Mesenchymal stem cell (in vitro differentiated cells and primary cell): ENCODE data around the gene MYADM.

ENCODE experiments used
- DNase-seq: peaks from one replicate; pipeline ENCODE4 v3.0.0-alpha.2; 2013
- H2AFZ ChIP-seq: one replicate; pipeline ENCODE4 v1.6.1; 2013; ENCODE audit warnings: low read depth, mild to moderate bottlenecking, control low read depth, inconsistent platforms, low read length, moderate library complexity
- H2AK5ac ChIP-seq: 2 replicates; pipeline ENCODE4 v1.6.1; 2013; ENCODE audit warnings: low read length, moderate library complexity, mild to moderate bottlenecking, inconsistent platforms; ENCODE audit not compliant: severe bottlenecking
- H2BK120ac ChIP-seq: one replicate; pipeline ENCODE4 v1.6.1; 2013; ENCODE audit warnings: low read depth, mild to moderate bottlenecking, inconsistent platforms, low read length, moderate library complexity
- H2BK12ac ChIP-seq, 2 experiments: one replicate each; pipeline ENCODE4 v1.6.1; 2013; ENCODE audit warnings: inconsistent platforms in 2 of 2, low read length in 2 of 2, mild to moderate bottlenecking in 2 of 2, moderate library complexity in 2 of 2, control low read depth in 1 of 2
- H2BK15ac ChIP-seq: one replicate; pipeline ENCODE4 v1.6.1; 2013; ENCODE audit warnings: mild to moderate bottlenecking, low read depth, inconsistent platforms; ENCODE audit not compliant: poor library complexity, severe bottlenecking
- H2BK5ac ChIP-seq: 2 replicates; pipeline ENCODE4 v1.6.1; 2013; ENCODE audit warnings: low read depth, mild to moderate bottlenecking, low read length, control low read depth, inconsistent platforms; ENCODE audit not compliant: poor library complexity, severe bottlenecking
- H3K14ac ChIP-seq, 2 experiments: one replicate each; pipeline ENCODE4 v1.6.1; 2013; ENCODE audit warnings: inconsistent platforms in 2 of 2, low read length in 2 of 2, control low read depth in 1 of 2, mild to moderate bottlenecking in 1 of 2, moderate library complexity in 1 of 2
- H3K18ac ChIP-seq, 2 experiments: one replicate each; pipeline ENCODE4 v1.6.1; 2013; ENCODE audit warnings: inconsistent platforms in 2 of 2, low read length in 2 of 2, control low read depth in 1 of 2, low read depth in 1 of 2, mild to moderate bottlenecking in 1 of 2
- H3K23ac ChIP-seq, 2 experiments: one replicate each; pipeline ENCODE4 v1.6.1; 2013; ENCODE audit warnings: inconsistent platforms in 2 of 2, low read length in 2 of 2, mild to moderate bottlenecking in 2 of 2, moderate library complexity in 2 of 2, control low read depth in 1 of 2
- H3K27ac ChIP-seq: 2 replicates; pipeline ENCODE4 v1.5.1; 2013; ENCODE audit warnings: mild to moderate bottlenecking, moderate library complexity, low read length, control low read depth, inconsistent platforms; ENCODE audit not compliant: poor library complexity, severe bottlenecking
- H3K27me3 ChIP-seq, 2 experiments: 2 replicates each; pipeline versions ENCODE4 v1.6.1 to v1.7.0; 2013; ENCODE audit warnings: low read length in 2 of 2, mild to moderate bottlenecking in 2 of 2, moderate library complexity in 2 of 2, control low read depth in 1 of 2, inconsistent platforms in 1 of 2; ENCODE audit not compliant: control insufficient read depth in 1 of 2, insufficient read depth in 1 of 2
- H3K36me3 ChIP-seq, 2 experiments: 2 replicates each; pipeline versions ENCODE4 v1.6.1 to v1.7.0; 2013; ENCODE audit warnings: low read length in 2 of 2, control low read depth in 1 of 2, inconsistent platforms in 1 of 2, low read depth in 1 of 2, mild to moderate bottlenecking in 1 of 2; ENCODE audit not compliant: insufficient read depth in 2 of 2, control insufficient read depth in 1 of 2
- H3K4ac ChIP-seq, 2 experiments: one replicate each; pipeline ENCODE4 v1.6.1; 2013; ENCODE audit warnings: inconsistent platforms in 2 of 2, low read length in 2 of 2, mild to moderate bottlenecking in 2 of 2, moderate library complexity in 2 of 2, control low read depth in 1 of 2, low read depth in 1 of 2
- H3K4me1 ChIP-seq: 2 replicates; pipeline ENCODE4 v1.6.1; 2013; ENCODE audit warnings: low read depth, low read length, control low read depth; ENCODE audit not compliant: control insufficient read depth, insufficient read depth
- H3K4me2 ChIP-seq: 2 replicates; pipeline ENCODE4 v1.6.1; 2013; ENCODE audit warnings: low read length, mild to moderate bottlenecking, inconsistent platforms; ENCODE audit not compliant: poor library complexity, severe bottlenecking
- H3K4me3 ChIP-seq, 2 experiments: 2 replicates each; pipeline versions ENCODE4 v1.5.1 to v1.7.0; 2013; ENCODE audit warnings: low read length in 2 of 2, mild to moderate bottlenecking in 2 of 2, control low read depth in 1 of 2, low read depth in 1 of 2; ENCODE audit not compliant: insufficient read depth in 1 of 2
- H3K79me1 ChIP-seq: replicated peaks from 2 replicates; pipeline ENCODE4 v1.6.1; 2013; ENCODE audit warnings: mild to moderate bottlenecking, control low read depth, low read length, inconsistent platforms; ENCODE audit not compliant: poor library complexity, severe bottlenecking
- H3K9ac ChIP-seq: 2 replicates; pipeline ENCODE4 v1.7.0; 2013; ENCODE audit warnings: mild to moderate bottlenecking, low read length, moderate library complexity
- H3K9me3 ChIP-seq: 2 replicates; pipeline ENCODE4 v1.7.0; 2013; ENCODE audit warnings: mild to moderate bottlenecking, low read length; ENCODE audit not compliant: control insufficient read depth
- H4K8ac ChIP-seq: one replicate; pipeline ENCODE4 v1.6.1; 2013; ENCODE audit warnings: inconsistent platforms, mild to moderate bottlenecking, low read length, moderate library complexity
- H4K91ac ChIP-seq: one replicate; pipeline ENCODE4 v1.6.1; 2013; ENCODE audit warnings: mild to moderate bottlenecking, low read length, inconsistent platforms
- WGBS: methylation state at CpG from one replicate; pipeline ENCODE4 v1.1.7; 2013; ENCODE audit warnings: mixed read lengths; 5-methylcytosine and 5-hydroxymethylcytosine counted together

The MYADM gene

DNA sequence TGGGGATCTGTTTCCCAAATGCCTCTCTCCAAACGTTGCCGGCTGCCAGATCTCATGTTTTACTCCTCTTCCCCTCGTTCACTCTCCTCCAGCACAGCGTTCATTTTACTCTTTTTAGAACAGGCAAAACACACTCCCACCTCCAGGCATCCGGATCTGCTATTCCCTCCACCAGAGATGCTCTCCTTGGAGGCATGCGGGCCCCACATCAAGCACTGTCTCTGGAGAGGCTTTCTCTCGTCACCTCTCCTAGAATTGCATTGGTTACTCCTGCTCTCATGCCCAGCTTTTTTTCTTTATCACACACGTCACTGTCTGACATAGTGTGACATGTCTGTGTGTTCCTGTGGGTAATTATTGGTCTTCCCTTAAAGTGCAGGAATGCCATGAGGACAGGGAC is 20.1 kb upstream of the MYADM start:
- no peak overlapping the region for H2BK12ac ChIP-seq
- no peak overlapping the region for H3K18ac ChIP-seq
- H3K23ac ChIP-seq = no peak overlapping the region
- no peak overlapping the region for H2AFZ ChIP-seq
- no peaks in the 10 kb centered on the region for H3K9me3 ChIP-seq
- H2BK120ac ChIP-seq = no peak overlapping the region
- H3K4me2 ChIP-seq = no peak overlapping the region
- H3K4me3 ChIP-seq = no peak overlapping the region
- DNase-seq = no peak
- H2AK5ac ChIP-seq = no peak overlapping the region
- no peaks in the 10 kb centered on the region for H3K27me3 ChIP-seq
- no peak overlapping the region for H2BK15ac ChIP-seq
- H3K4ac ChIP-seq = no peak overlapping the region
- no peak overlapping the region for H2BK5ac ChIP-seq
- H3K27ac ChIP-seq = no peak overlapping the region
- 84% methylated on average over 7 of the region's 8 CpGs for WGBS
- H3K36me3 ChIP-seq = no peaks in the 10 kb centered on the region
- H3K4me1 ChIP-seq = no peaks in the 10 kb centered on the region
- no peak overlapping the region for H4K91ac ChIP-seq
- H3K9ac ChIP-seq = no peak overlapping the region
- H4K8ac ChIP-seq = no peak overlapping the region
- H3K79me1 ChIP-seq = no peaks in the 10 kb centered on the region
- H3K14ac ChIP-seq = no peak overlapping the region

GRCh38 chr19:53849237-53849676 is 18.4 kb upstream of the MYADM start:
- Histone ChIP-seq H3K14ac (peak overlapping the region in 1 of 2 experiments; percentile 15), H3K9me3 (no peaks in the 10 kb centered on the region), H3K4me2 (no peak overlapping the region), H3K18ac (no peak overlapping the region), H2BK5ac (no peak overlapping the region), H3K36me3 (no peaks in the 10 kb centered on the region), H3K27ac (no peak overlapping the region), H2BK12ac (no peak overlapping the region), H3K4me3 (peak overlapping the region in 1 of 2 experiments; percentile 63), H4K8ac (no peak overlapping the region), H4K91ac (peak overlapping the region; percentile 61), H2BK120ac (no peak overlapping the region), H3K9ac (peak overlapping the region; percentile 84), H2BK15ac (no peak overlapping the region), H2AK5ac (no peak overlapping the region), H3K79me1 (no peaks in the 10 kb centered on the region), H3K4ac (no peak overlapping the region), H3K23ac (no peak overlapping the region), H3K4me1 (no peaks in the 10 kb centered on the region), H3K27me3 (no peaks in the 10 kb centered on the region), H2AFZ (no peak overlapping the region)
- DNase-seq = peak; percentile 47
- WGBS = 74% methylated on average over 11 of the region's 11 CpGs

- Histone ChIP-seq H3K4ac (no peak overlapping the region), H2BK120ac (no peak overlapping the region), H3K14ac (no peak overlapping the region), H3K4me3 (no peak overlapping the region), H3K9me3 (no peaks in the 10 kb centered on the region), H3K18ac (no peak overlapping the region), H2AFZ (no peak overlapping the region), H3K4me2 (no peak overlapping the region), H3K27me3 (no peaks in the 10 kb centered on the region), H3K27ac (no peak overlapping the region), H2BK5ac (no peak overlapping the region), H3K36me3 (no peaks in the 10 kb centered on the region), H2BK12ac (no peak overlapping the region), H3K23ac (no peak overlapping the region), H3K4me1 (no peaks in the 10 kb centered on the region), H4K91ac (no peak overlapping the region), H2BK15ac (no peak overlapping the region), H2AK5ac (no peak overlapping the region), H3K9ac (no peak overlapping the region), H4K8ac (no peak overlapping the region), H3K79me1 (no peaks in the 10 kb centered on the region)
- WGBS = 83% methylated on average over 2 of the region's 2 CpGs
- DNase-seq = no peak
Measured at GRCh38 chr19:53853707-53854106, 14.0 kb upstream of the MYADM start.

DNA sequence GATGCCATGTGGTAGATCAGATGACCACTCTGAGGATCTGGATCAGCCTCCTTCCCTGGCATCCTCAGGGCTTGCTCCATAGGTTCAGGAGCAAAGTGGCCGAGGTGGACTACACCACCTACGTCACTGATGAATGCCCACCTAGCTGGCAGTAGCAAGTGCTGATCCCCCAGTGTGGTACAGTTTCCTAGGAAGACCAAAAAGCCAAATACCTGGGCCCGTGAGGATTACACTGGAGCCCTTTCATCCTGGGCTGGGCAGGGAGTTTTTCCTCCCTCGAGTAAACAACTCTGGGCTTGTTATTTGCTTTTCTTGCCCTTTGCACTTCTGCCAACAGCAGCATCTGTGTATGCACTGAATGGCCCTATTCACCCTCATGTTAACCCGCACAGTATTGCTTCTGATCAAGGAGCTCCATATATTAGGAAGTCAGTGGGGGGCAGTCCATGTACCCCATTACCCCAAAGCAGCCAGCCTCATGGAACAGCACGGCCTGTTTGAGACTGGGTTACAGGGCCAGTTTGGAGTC is 3.3 kb upstream of the MYADM start:
- Histone ChIP-seq H2BK12ac (no peak overlapping the region), H3K9me3 (no peaks in the 10 kb centered on the region), H3K4me2 (no peak overlapping the region), H3K14ac (no peak overlapping the region), H3K23ac (no peak overlapping the region), H3K27ac (no peak overlapping the region), H2AFZ (no peak overlapping the region), H3K27me3 (no peaks in the 10 kb centered on the region), H4K8ac (no peak overlapping the region), H3K79me1 (peaks cover 2% of the 10 kb centered on the region), H3K9ac (no peak overlapping the region), H2AK5ac (no peak overlapping the region), H4K91ac (no peak overlapping the region), H3K4ac (no peak overlapping the region), H3K4me1 (peaks cover 15% of the 10 kb centered on the region), H3K4me3 (no peak overlapping the region), H3K36me3 (no peaks in the 10 kb centered on the region), H2BK15ac (no peak overlapping the region), H2BK5ac (no peak overlapping the region), H2BK120ac (no peak overlapping the region), H3K18ac (no peak overlapping the region)
- WGBS = 95% methylated on average over 6 of the region's 6 CpGs
- no peak for DNase-seq
